ENCODE measurements around the gene JUP. TPM values are rescaled to one million over a fixed set of nuclear protein-coding genes. Genes with fewer than 3 reads are reported as not detected.

JUP gene
- total and polyA plus RNA-seq, 4 experiments from 2014 or later: 0.15 to 0.69 TPM; not detected in 2

DNA sequence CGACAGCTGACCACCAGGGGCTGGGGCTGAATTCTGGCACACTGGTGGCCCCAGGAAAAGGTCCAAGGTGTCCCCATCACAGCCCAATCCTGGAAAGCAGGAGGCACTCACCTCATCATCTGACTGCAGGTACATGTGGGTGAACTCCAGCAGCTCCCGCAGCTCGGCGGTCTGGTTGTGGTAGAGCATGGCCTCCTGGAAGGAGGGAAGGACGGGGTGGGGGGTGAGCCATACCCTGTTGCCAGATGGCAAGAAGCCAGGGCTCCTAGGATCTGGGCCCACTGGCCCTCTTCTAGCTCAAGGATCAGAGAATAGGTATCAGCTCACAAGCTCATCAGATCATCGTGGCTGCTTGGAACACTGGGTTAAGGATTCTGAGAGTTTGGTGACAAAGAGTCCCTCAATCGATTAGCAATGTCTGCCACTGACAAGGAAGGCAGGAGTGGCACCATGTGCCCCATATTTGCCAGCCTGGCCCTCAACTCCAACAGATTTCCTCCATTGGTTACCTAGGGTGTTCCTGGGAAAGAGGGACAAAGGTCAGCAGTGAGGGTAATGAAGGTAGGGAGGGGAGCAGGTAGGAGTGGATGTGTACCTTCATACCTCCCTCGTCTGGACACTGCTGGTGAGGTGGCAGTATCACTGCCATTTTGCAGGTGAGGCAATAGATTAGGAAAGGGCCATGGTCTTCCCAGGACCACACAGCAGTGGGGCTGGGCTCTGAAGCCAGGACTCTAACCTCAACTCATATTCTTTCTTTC, 20.4 kb upstream of the JUP start:
- intact Hi-C loops (cut with micrococcal nuclease): no loop called here
- Mint-ChIP-seq H3K4me3 (no peak overlapping the region), H3K36me3 (peaks cover 0 to 1% of the 10 kb centered on the region in 2 donors), H3K27me3 (no peaks in the 10 kb centered on the region), H3K27ac (peak overlapping the region in 1 of 7 donors; percentile 31), H3K4me1 (peaks cover 8 to 21% (median 14%) of the 10 kb centered on the region in 4 donors), H3K9me3 (no peaks in the 10 kb centered on the region)
- POLR2A ChIA-PET (ENCODE audit: partially characterized antibody): no interaction called here
- DNase-seq: no peak
- no peak overlapping the region for H3K4me3 ChIP-seq (ENCODE audit: low read length in 2 of 2)
- H3K27ac ChIP-seq (ENCODE audit: low read depth, low read length): no peak overlapping the region
- H3K9me3 ChIP-seq (ENCODE audit: control insufficient read depth in 1 of 2, low read length in 2 of 2): no peaks in the 10 kb centered on the region
- CTCF ChIA-PET (ENCODE audit: partially characterized antibody): interaction anchor here (1.0 kb wide), 1 partner anchor 16 kb away, joined by 3 read pairs; no protein-coding TSS in a partner anchor
- H3K27me3 ChIP-seq (ENCODE audit: insufficient read depth, low read length): no peaks in the 10 kb centered on the region
- H3K4me1 ChIP-seq (ENCODE audit: insufficient read depth, low read length): peaks cover 11% of the 10 kb centered on the region
- no peaks in the 10 kb centered on the region for H3K36me3 ChIP-seq (ENCODE audit: insufficient read depth, low read length)

DNA sequence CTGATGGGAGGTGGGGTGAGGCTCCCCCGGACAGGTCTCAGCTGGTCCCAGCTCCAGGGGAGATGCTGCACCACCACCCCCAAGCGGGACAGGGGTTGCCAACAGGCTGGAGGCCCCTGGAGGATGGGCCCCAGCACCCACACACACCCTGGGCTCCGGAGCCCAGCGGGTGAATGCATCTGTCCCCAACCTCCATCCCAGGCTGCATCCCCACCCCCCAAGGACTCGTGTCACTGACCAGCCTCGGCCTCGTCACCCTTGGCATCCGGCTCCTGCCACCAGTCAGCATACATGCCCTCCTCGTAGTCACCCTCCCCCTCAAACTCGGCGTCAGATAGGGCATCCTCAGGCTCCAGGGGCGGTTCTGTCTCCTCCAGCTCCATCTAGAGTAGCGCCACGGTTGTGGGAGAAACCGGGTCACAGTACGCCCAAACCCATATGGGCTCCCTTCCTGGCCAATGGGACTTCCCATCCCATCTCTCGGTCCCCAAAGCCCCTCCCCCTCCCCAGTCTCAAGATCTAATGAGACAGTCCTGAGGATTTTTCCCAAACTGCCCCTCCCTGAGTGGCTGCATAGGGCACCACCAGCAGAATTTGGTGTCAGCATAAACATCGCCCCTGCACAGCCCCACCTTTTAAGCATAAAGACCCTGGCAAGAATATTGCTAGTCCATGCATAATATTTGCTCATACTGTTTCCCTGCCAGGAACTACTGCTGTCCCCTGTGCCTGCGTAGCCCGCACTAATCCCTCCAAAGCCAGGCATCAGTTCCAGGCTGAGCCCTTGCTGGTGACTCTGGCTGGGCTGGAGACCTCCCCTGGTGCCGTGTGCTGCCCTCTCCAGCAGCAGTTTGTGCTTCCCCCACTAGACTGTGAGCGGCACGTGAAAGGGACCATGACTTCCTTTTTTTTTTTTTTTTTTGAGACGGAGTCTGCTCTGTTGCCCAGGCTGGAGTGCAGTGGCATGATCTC, 16.8 kb upstream of the JUP start:
- no peaks in the 10 kb centered on the region for H3K27me3 ChIP-seq (ENCODE audit: insufficient read depth, low read length)
- H3K36me3 ChIP-seq (ENCODE audit: insufficient read depth, low read length): no peaks in the 10 kb centered on the region
- ChIA-PET POLR2A (ENCODE audit: partially characterized antibody) (no interaction called here), CTCF (ENCODE audit: partially characterized antibody) (interaction anchor here (1.4 to 4.9 kb wide), 3 partner anchors 8 to 115 kb away, joined by 4 to 47 read pairs (median 35); partner anchors contain the start of genes ACLY, FKBP10, HAP1 and P3H4)
- Mint-ChIP-seq H3K4me3 (no peak overlapping the region), H3K4me1 (peaks cover 1 to 11% (median 5%) of the 10 kb centered on the region in 4 donors), H3K36me3 (no peaks in the 10 kb centered on the region), H3K9me3 (no peaks in the 10 kb centered on the region), H3K27ac (peak overlapping the region in 1 of 7 donors; percentile 37), H3K27me3 (peaks cover 0 to 3% of the 10 kb centered on the region in 2 donors)
- intact Hi-C loops (cut with micrococcal nuclease): no loop called here
- H3K4me1 ChIP-seq (ENCODE audit: insufficient read depth, low read length): no peaks in the 10 kb centered on the region
- DNase-seq: no peak
- no peak overlapping the region for H3K4me3 ChIP-seq (ENCODE audit: low read length in 2 of 2)
- H3K27ac ChIP-seq (ENCODE audit: low read depth, low read length): no peak overlapping the region
- H3K9me3 ChIP-seq (ENCODE audit: control insufficient read depth in 1 of 2, low read length in 2 of 2): no peaks in the 10 kb centered on the region

DNA sequence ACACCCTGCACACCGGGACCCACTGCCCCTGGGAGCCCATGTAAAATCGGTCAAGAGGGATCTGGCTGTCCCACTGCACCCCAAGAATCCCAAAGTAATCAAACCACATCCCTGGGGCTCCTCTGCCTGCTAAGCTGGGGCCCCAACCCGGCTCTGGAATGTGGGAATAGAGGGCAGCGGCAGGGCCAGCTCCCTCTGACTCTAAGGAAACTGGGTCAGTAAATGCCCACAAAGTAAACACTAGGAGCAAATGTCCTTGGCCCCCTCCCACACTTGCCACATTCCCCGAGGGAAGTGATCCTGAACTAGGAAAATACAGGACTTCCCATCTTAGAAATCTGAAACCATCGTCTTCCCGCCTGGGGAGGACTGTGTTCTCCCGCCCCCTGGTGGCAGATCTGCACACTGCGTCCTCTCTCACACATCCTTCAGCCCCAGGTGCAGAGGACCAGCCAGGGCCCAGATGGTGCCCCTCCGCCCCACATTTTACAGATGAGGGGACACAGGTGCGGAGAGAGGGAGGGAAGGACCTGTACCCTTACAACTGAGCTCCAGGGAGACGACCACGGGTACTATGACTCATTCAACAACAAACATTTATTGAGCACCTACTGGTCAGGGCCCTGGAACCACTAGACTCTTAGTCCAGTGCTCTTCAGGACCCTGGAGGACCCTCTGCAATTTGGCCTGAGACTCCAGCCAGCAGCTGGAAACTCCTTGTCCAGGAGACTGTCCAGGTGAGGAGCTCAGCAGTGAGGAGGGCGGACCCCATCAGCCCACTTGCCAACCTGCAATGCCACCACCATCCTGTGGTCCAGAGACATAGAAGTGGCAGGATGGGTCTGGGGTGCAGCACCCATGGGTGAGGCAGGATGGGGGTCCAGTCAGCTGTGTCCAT, 15.1 kb upstream of the JUP start:
- Histone ChIP-seq H3K27me3 (ENCODE audit: insufficient read depth, low read length) (no peaks in the 10 kb centered on the region), H3K4me3 (ENCODE audit: low read length in 2 of 2) (no peak overlapping the region), H3K36me3 (ENCODE audit: insufficient read depth, low read length) (no peaks in the 10 kb centered on the region), H3K9me3 (ENCODE audit: control insufficient read depth in 1 of 2, low read length in 2 of 2) (no peaks in the 10 kb centered on the region), H3K27ac (ENCODE audit: low read depth, low read length) (no peak overlapping the region), H3K4me1 (ENCODE audit: insufficient read depth, low read length) (no peaks in the 10 kb centered on the region)
- Mint-ChIP-seq H3K36me3 (no peaks in the 10 kb centered on the region), H3K4me3 (no peak overlapping the region), H3K27ac (peak overlapping the region in 1 of 7 donors; percentile 57), H3K9me3 (no peaks in the 10 kb centered on the region), H3K27me3 (peaks cover 0 to 3% of the 10 kb centered on the region in 2 donors), H3K4me1 (peaks cover 1 to 11% (median 5%) of the 10 kb centered on the region in 4 donors)
- DNase-seq: peak; percentile 50 to 67 (median 62)
- intact Hi-C loops (cut with micrococcal nuclease): loop anchor here (1.0 kb wide), 2 partner anchors 10 to 63 kb away; partner anchors contain the start of gene P3H4
- ChIA-PET CTCF (ENCODE audit: partially characterized antibody) (interaction anchor here (0.6 to 4.9 kb wide), 18 partner anchors 9 to 743 kb away, joined by 3 to 47 read pairs (median 4); partner anchors contain the start of genes ACLY, FKBP10, HAP1 and JUP), POLR2A (ENCODE audit: partially characterized antibody) (interaction anchor here (1.3 to 2.5 kb wide), 4 partner anchors 10 to 112 kb away, joined by 3 to 8 read pairs (median 5); partner anchors contain the start of genes EIF1, KLHL11 and P3H4)

DNA sequence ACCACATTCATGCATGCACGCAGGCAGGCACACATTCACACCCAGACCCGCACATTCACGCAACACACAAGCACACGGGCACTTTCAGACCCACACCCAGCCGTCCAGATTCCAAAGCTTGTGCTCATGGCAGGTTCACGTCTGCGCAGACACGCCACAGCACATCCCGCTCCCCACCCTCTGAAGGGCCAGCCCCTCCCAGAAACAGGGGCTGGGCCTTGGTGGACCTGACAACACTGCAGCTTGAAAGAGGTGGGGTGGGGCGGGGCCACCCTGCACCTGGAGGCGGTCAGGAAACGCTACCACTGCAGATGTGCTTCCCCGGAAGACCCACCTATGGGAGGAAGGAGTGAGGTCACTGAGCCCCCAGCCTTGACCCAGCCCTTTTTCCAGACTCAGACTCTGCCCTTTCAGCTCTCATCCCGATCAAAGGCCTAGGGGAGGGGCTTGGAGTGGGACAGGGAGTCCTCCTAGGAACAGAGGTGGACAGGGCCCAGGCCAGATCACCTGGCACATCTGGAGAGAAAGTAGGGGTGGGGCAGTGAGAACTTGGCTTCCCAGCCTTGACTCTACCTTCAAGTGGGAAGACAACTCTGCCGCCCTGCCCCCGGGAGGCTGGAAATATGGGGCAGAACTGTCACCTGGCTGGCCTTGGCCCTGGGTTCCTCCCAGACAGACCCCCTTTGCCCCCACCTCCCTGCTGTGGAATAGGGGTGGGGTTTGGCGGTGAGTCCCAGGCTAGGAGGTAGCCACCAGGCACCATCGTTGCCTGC, 14.3 kb upstream of the JUP start:
- ChIA-PET CTCF (ENCODE audit: partially characterized antibody) (interaction anchor here (0.6 to 4.9 kb wide), 15 partner anchors 10 to 87 kb away, joined by 3 to 47 read pairs (median 4); partner anchors contain the start of genes FKBP10, HAP1, JUP and P3H4), POLR2A (ENCODE audit: partially characterized antibody) (interaction anchor here (0.6 to 2.5 kb wide), 5 partner anchors 11 to 64 kb away, joined by 3 to 8 read pairs (median 3); partner anchors contain the start of genes KLHL11 and P3H4)
- DNase-seq: peak in 1 of 5 donors; percentile 39
- intact Hi-C loops (cut with micrococcal nuclease): loop anchor here (1.0 kb wide), 2 partner anchors 11 to 62 kb away; partner anchors contain the start of gene P3H4
- Mint-ChIP-seq H3K4me1 (peaks cover 1 to 11% (median 4%) of the 10 kb centered on the region in 4 donors), H3K36me3 (no peaks in the 10 kb centered on the region), H3K4me3 (peak overlapping the region in 1 of 8 donors; percentile 5), H3K27ac (peak overlapping the region in 1 of 7 donors; percentile 68), H3K27me3 (peaks cover 0 to 3% of the 10 kb centered on the region in 2 donors), H3K9me3 (no peaks in the 10 kb centered on the region)
- Histone ChIP-seq H3K4me3 (ENCODE audit: low read length in 2 of 2) (no peak overlapping the region), H3K36me3 (ENCODE audit: insufficient read depth, low read length) (no peaks in the 10 kb centered on the region), H3K9me3 (ENCODE audit: control insufficient read depth in 1 of 2, low read length in 2 of 2) (no peaks in the 10 kb centered on the region), H3K27ac (ENCODE audit: low read depth, low read length) (no peak overlapping the region), H3K27me3 (ENCODE audit: insufficient read depth, low read length) (no peaks in the 10 kb centered on the region), H3K4me1 (ENCODE audit: insufficient read depth, low read length) (no peaks in the 10 kb centered on the region)

DNA sequence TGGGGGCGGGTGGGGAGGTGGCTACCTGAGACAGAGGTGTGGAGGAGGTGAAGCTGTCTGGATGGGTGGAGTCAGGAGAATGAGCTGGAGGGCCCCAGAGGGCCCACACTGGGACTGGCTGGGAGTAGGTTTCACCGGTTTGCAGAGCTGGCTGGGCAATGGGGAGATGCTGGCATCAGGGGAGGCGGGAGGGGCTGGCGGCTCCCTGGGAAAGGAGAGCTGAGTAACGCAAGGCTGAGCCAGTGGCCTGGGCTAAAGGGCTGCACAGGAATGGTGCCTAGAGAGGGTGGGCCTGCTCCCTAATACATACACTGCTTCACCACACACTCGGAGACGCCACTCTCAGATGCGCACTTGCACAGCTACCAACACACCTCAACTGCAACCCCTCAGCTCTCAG, 12.9 kb upstream of the JUP start:
- DNase-seq: no peak
- intact Hi-C loops (cut with micrococcal nuclease): no loop called here
- Histone ChIP-seq H3K36me3 (ENCODE audit: insufficient read depth, low read length) (no peaks in the 10 kb centered on the region), H3K9me3 (ENCODE audit: control insufficient read depth in 1 of 2, low read length in 2 of 2) (no peaks in the 10 kb centered on the region), H3K27ac (ENCODE audit: low read depth, low read length) (no peak overlapping the region), H3K27me3 (ENCODE audit: insufficient read depth, low read length) (no peaks in the 10 kb centered on the region), H3K4me3 (ENCODE audit: low read length in 2 of 2) (no peak overlapping the region), H3K4me1 (ENCODE audit: insufficient read depth, low read length) (no peaks in the 10 kb centered on the region)
- ChIA-PET POLR2A (ENCODE audit: partially characterized antibody) (no interaction called here), CTCF (ENCODE audit: partially characterized antibody) (interaction anchor here (1.0 to 4.9 kb wide), 5 partner anchors 10 to 63 kb away, joined by 5 to 47 read pairs (median 30); partner anchors contain the start of genes FKBP10, HAP1, JUP and P3H4)
- H3K4me3 Mint-ChIP-seq: no peak overlapping the region
- H3K36me3 Mint-ChIP-seq: no peaks in the 10 kb centered on the region
- H3K9me3 Mint-ChIP-seq: no peaks in the 10 kb centered on the region
- peak overlapping the region in 1 of 7 donors; percentile 60 for H3K27ac Mint-ChIP-seq
- peaks cover 0 to 3% of the 10 kb centered on the region in 2 donors for H3K27me3 Mint-ChIP-seq
- H3K4me1 Mint-ChIP-seq: peaks cover 1 to 11% (median 4%) of the 10 kb centered on the region in 4 donors

DNA sequence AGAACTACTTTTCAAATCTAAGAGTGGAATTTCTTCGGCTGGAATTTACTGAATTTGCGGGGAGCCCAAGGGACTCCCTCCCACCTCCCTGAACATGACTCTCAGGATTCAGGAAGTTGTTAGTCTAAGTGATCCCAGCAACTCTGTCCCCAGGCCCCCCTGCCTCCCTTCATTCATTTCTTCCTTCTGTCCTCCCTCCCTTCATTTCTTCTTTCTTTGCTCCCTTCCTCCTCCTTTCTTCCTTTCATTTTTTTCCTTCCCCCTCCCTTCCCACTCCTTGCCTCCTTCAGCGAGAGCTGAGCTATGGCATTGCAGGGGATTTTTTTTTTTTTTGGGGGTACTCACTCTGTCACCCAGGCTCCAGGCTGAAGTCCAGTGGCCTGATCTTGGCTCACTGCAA, 10.9 kb upstream of the JUP start:
- peaks cover 1 to 6% (median 4%) of the 10 kb centered on the region in 4 donors for H3K4me1 Mint-ChIP-seq
- no peak for DNase-seq
- H3K36me3 Mint-ChIP-seq: no peaks in the 10 kb centered on the region
- Histone ChIP-seq H3K27me3 (ENCODE audit: insufficient read depth, low read length) (no peaks in the 10 kb centered on the region), H3K27ac (ENCODE audit: low read depth, low read length) (no peak overlapping the region), H3K36me3 (ENCODE audit: insufficient read depth, low read length) (no peaks in the 10 kb centered on the region), H3K4me1 (ENCODE audit: insufficient read depth, low read length) (no peaks in the 10 kb centered on the region), H3K9me3 (ENCODE audit: control insufficient read depth in 1 of 2, low read length in 2 of 2) (no peaks in the 10 kb centered on the region), H3K4me3 (ENCODE audit: low read length in 2 of 2) (no peak overlapping the region)
- no peak overlapping the region for H3K4me3 Mint-ChIP-seq
- no peaks in the 10 kb centered on the region for H3K9me3 Mint-ChIP-seq
- no peak overlapping the region for H3K27ac Mint-ChIP-seq
- intact Hi-C loops (cut with micrococcal nuclease): no loop called here
- CTCF ChIA-PET (ENCODE audit: partially characterized antibody): no interaction called here
- peaks cover 0 to 3% of the 10 kb centered on the region in 2 donors for H3K27me3 Mint-ChIP-seq
- POLR2A ChIA-PET (ENCODE audit: partially characterized antibody): no interaction called here
